ENCODE data around the gene COL11A1. TPM values are rescaled to one million over a fixed set of nuclear protein-coding genes. Genes with fewer than 3 reads are reported as not detected.

COL11A1 gene
- total and polyA plus RNA-seq, 2 donors (not counting 3 experiments of a cell fraction or from before 2014, with no cell fraction given), result not detected

- Histone ChIP-seq H3K27ac (ENCODE audit: insufficient read depth, low read depth, low read length) (no peak overlapping the region), H3K79me2 (ENCODE audit: control insufficient read depth, insufficient read depth, low read length) (no peaks in the 10 kb centered on the region), H2AFZ (ENCODE audit: low read depth, low read length) (no peak overlapping the region), H3K27me3 (ENCODE audit: control insufficient read depth in 2 of 2, insufficient read depth in 2 of 2, low read length in 2 of 2) (no peaks in the 10 kb centered on the region), H4K20me1 (replicated peaks; ENCODE audit: control insufficient read depth, extremely low read depth, insufficient read depth, low read length) (no peaks in the 10 kb centered on the region), H3K9ac (replicated peaks; ENCODE audit: extremely low read depth, insufficient read depth, low read length) (no peak overlapping the region), H3K36me3 (ENCODE audit: control insufficient read depth in 2 of 2, extremely low read depth in 1 of 2, insufficient read depth in 2 of 2, low read length in 2 of 2) (no peaks in the 10 kb centered on the region), H3K4me2 (ENCODE audit: insufficient read depth, low read length) (no peak overlapping the region), H3K4me3 (replicated peaks in 1 of 3; ENCODE audit: insufficient read depth in 1 of 3, low read depth in 1 of 3, low read length in 3 of 3) (no peak overlapping the region), H3K4me1 (ENCODE audit: control insufficient read depth, extremely low read depth, insufficient read depth, low read length) (no peaks in the 10 kb centered on the region), H3K9me3 (replicated peaks; ENCODE audit: control insufficient read depth, insufficient read depth, low read length) (no peaks in the 10 kb centered on the region), H3K9me1 (replicated peaks; ENCODE audit: control insufficient read depth, extremely low read depth, insufficient read depth, low read length) (no peaks in the 10 kb centered on the region)
- CTCF ChIA-PET, result no interaction called here
- FAIRE-seq (no peak), DNase-seq (ENCODE audit: low read depth, low spot score) (no peak)
- no peak for TF ChIP-seq EZH2 (IDR thresholded peaks at IDR 0.05; ENCODE audit: borderline replicate concordance, low read depth, low read length, severe bottlenecking)
- no peak for TF ChIP-seq POLR2AphosphoS5 (IDR thresholded peaks at IDR 0.05; ENCODE audit: insufficient read depth, low read depth, low read length)
- TF ChIP-seq FOS (IDR thresholded peaks at IDR 0.05; ENCODE audit: borderline replicate concordance, insufficient read depth, low read length), result no peak
- no peak for TF ChIP-seq MYC (IDR thresholded peaks at IDR 0.05; ENCODE audit: low read depth, low read length)
- no peak for TF ChIP-seq CTCF (IDR thresholded peaks at IDR 0.05; ENCODE audit: extremely low read depth in 1 of 2, insufficient read depth in 1 of 2, low read depth in 1 of 2, low read length in 2 of 2)
- TF ChIP-seq GATA2 (IDR thresholded peaks at IDR 0.05; ENCODE audit: insufficient read depth, insufficient read length, low read depth, low read length), result no peak
- TF ChIP-seq JUN (IDR thresholded peaks at IDR 0.05; ENCODE audit: borderline replicate concordance, insufficient read depth, insufficient read length, low read depth), result no peak
- TF ChIP-seq MAX (IDR thresholded peaks at IDR 0.05; ENCODE audit: insufficient read depth, insufficient read length), result no peak
- no peak for TF ChIP-seq POLR2A (IDR thresholded peaks at IDR 0.05; ENCODE audit: low read depth, low read length)
- dilution Hi-C loops (cut with MboI; ENCODE audit: extremely low pct_ligation_motif_present, low sequenced_read_pairs) (no loop called here), intact Hi-C loops (cut with micrococcal nuclease) (no loop called here)
- BruUV-seq (replicated peaks), result no TSS peak
- POLR2A ChIA-PET, result no interaction called here
Measured at GRCh38 chr1:103024051-103024450, 84.3 kb downstream of the COL11A1 start.
